Sigmoid colon (tissue), 7 donors: ENCODE results near the gene GON4L. TPM values are rescaled to one million over a fixed set of nuclear protein-coding genes. Genes with fewer than 3 reads are reported as not detected.

Experiments
- DNase-seq: peaks from one replicate; pipeline ENCODE4 v3.0.0-alpha.2; 2019
- H3K27ac ChIP-seq, 4 donors: fragments of 200-600 bp; sonication (generic); one replicate each; pipeline ENCODE4 v1.5.1; 2016 to 2019; ENCODE audit warnings: mild to moderate bottlenecking in 1 of 4
- H3K27me3 ChIP-seq, 3 donors: fragments of 200-600 bp; sonication (generic); one replicate each; pipeline ENCODE4 v1.5.1; 2019; ENCODE audit warnings: mild to moderate bottlenecking in 1 of 3
- H3K36me3 ChIP-seq, 4 donors: fragments of 200-600 bp; sonication (generic); one replicate each; pipeline ENCODE4 v1.5.1; 2016 to 2019
- H3K4me1 ChIP-seq, 4 donors: fragments of 200-600 bp; sonication (generic); one replicate each; pipeline ENCODE4 v1.5.1; 2017 to 2019
- H3K4me3 ChIP-seq, 4 donors: fragments of 200-600 bp; sonication (generic); one replicate each; pipeline ENCODE4 v1.5.1; 2017 to 2019; ENCODE audit warnings: mild to moderate bottlenecking in 2 of 4, moderate library complexity in 1 of 4
- H3K9me3 ChIP-seq, 4 donors: fragments of 200-600 bp in 3 of 4; sonication (generic) in 3 of 4; one replicate each; pipeline versions ENCODE4 v1.5.1 to v1.6.1; 2013 to 2019
- CTCF ChIP-seq, 4 experiments: fragments of 450-650 bp in 3 of 4; fragments of 200-600 bp in 1 of 4; IDR thresholded peaks; one replicate each; pipeline ENCODE4 v1.5.1; 2016 to 2019; ENCODE audit warnings: antibody characterized with exemption in 4 of 4, mild to moderate bottlenecking in 3 of 4, moderate library complexity in 2 of 4
- EP300 ChIP-seq, 4 donors: sonication (generic); formaldehyde crosslinking; IDR thresholded peaks; one replicate each; pipeline ENCODE4 v1.6.1; 2017; ENCODE audit warnings: antibody characterized with exemption in 4 of 4
- POLR2A ChIP-seq, 2 donors: fragments of 450-650 bp; IDR thresholded peaks; one replicate each; pipeline ENCODE4 v1.6.1; 2016; ENCODE audit warnings: antibody characterized with exemption in 2 of 2, mild to moderate bottlenecking in 2 of 2, moderate library complexity in 2 of 2
- POLR2AphosphoS5 ChIP-seq, 4 donors: sonication (generic); formaldehyde crosslinking; IDR thresholded peaks; one replicate each; pipeline ENCODE4 v1.6.1; 2017; ENCODE audit warnings: antibody characterized with exemption in 4 of 4
- WGBS, 2 donors: extraction: QIAGEN DNeasy Blood & Tissue Kit; methylation state at CpG; one replicate each; pipeline ENCODE4 v1.1.7; 2013; 5-methylcytosine and 5-hydroxymethylcytosine counted together
- intact Hi-C: fragments of 100-400 bp; cut with DNase I; formaldehyde crosslinking; loops from one replicate; pipeline ENCODE4 v1.15.1; 2023
- polyA plus RNA-seq, 3 donors: library from polyadenylated mRNA; stranded (reverse); fragments of 200-250 nt; gene quantifications; one replicate each; pipeline ENCODE4 v1.2.3, GENCODE V29; 2013
- total RNA-seq, 4 donors: library from RNA; depleted of rRNA; stranded (reverse); fragments of >200 nt; gene quantifications; one replicate each; pipeline ENCODE4 v1.1.0, GENCODE V29; 2016
- donor health status: healthy with polysubstance abuse.
- donor health status: Bipolar disorder and iron deficiency.
- donor health status: healthy.

GON4L gene
- total and polyA plus RNA-seq, 7 donors = 3.5 to 45.7 (median 25.7) TPM

- Histone ChIP-seq H3K27me3 (no peaks in the 10 kb centered on the region), H3K4me1 (no peaks in the 10 kb centered on the region), H3K4me3 (no peak overlapping the region), H3K9me3 (no peaks in the 10 kb centered on the region), H3K27ac (no peak overlapping the region), H3K36me3 (peaks cover 2 to 48% (median 6%) of the 10 kb centered on the region in 4 donors)
- WGBS, 2 donors = 92 to 93% methylated on average over 4 of the region's 4 CpGs
- DNase-seq = no peak
- TF ChIP-seq POLR2A (IDR thresholded peaks at IDR 0.05) (no peak), EP300 (IDR thresholded peaks at IDR 0.05) (no peak), CTCF (IDR thresholded peaks at IDR 0.05) (no peak), POLR2AphosphoS5 (IDR thresholded peaks at IDR 0.05) (no peak)
- intact Hi-C loops = no loop called here
Measured at GRCh38 chr1:155827450-155827849, 29.6 kb downstream of the GON4L start.

GRCh38 chr1:155816351-155816750 is 40.7 kb downstream of the GON4L start:
- Histone ChIP-seq H3K36me3 (peaks cover 27 to 94% (median 40%) of the 10 kb centered on the region in 4 donors), H3K9me3 (no peaks in the 10 kb centered on the region), H3K4me3 (no peak overlapping the region), H3K27me3 (no peaks in the 10 kb centered on the region), H3K4me1 (no peaks in the 10 kb centered on the region), H3K27ac (no peak overlapping the region)
- DNase-seq = no peak
- intact Hi-C loops = no loop called here
- WGBS, 2 donors = 86 to 96% methylated on average over 1 of the region's 1 CpG
- no peak for TF ChIP-seq POLR2AphosphoS5 (IDR thresholded peaks at IDR 0.05)

GRCh38 chr1:155813672-155814071 is 43.3 kb downstream of the GON4L start:
- intact Hi-C loops = no loop called here
- Histone ChIP-seq H3K36me3 (peaks cover 12 to 78% (median 31%) of the 10 kb centered on the region in 4 donors), H3K9me3 (no peaks in the 10 kb centered on the region), H3K4me1 (no peaks in the 10 kb centered on the region), H3K4me3 (no peak overlapping the region), H3K27me3 (no peaks in the 10 kb centered on the region), H3K27ac (no peak overlapping the region)
- TF ChIP-seq CTCF (IDR thresholded peaks at IDR 0.05) (no peak), POLR2AphosphoS5 (IDR thresholded peaks at IDR 0.05) (no peak), EP300 (IDR thresholded peaks at IDR 0.05) (no peak)
- DNase-seq = no peak
- 95 to 96% methylated on average over 3 of the region's 3 CpGs for WGBS, 2 donors

- TF ChIP-seq EP300 (IDR thresholded peaks at IDR 0.05) = no peak
- TF ChIP-seq CTCF (IDR thresholded peaks at IDR 0.05) = no peak
- no peak for TF ChIP-seq POLR2AphosphoS5 (IDR thresholded peaks at IDR 0.05)
- no peak for TF ChIP-seq POLR2A (IDR thresholded peaks at IDR 0.05)
- H3K36me3 ChIP-seq = peaks cover 5 to 71% (median 27%) of the 10 kb centered on the region in 4 donors
- no peaks in the 10 kb centered on the region for H3K27me3 ChIP-seq
- no peaks in the 10 kb centered on the region for H3K4me1 ChIP-seq
- intact Hi-C loops = no loop called here
- WGBS, 2 donors = 91 to 98% methylated on average over 1 of the region's 1 CpG
- no peak overlapping the region for H3K4me3 ChIP-seq
- DNase-seq = no peak
- no peaks in the 10 kb centered on the region for H3K9me3 ChIP-seq
- H3K27ac ChIP-seq = no peak overlapping the region
Measured at GRCh38 chr1:155812878-155813277, 44.1 kb downstream of the GON4L start.

- no peak for DNase-seq
- Histone ChIP-seq H3K36me3 (peaks cover 6 to 54% (median 30%) of the 10 kb centered on the region in 4 donors), H3K27ac (no peak overlapping the region), H3K27me3 (no peaks in the 10 kb centered on the region), H3K4me3 (no peak overlapping the region), H3K9me3 (no peaks in the 10 kb centered on the region), H3K4me1 (no peaks in the 10 kb centered on the region)
- TF ChIP-seq CTCF (IDR thresholded peaks at IDR 0.05) = no peak
- TF ChIP-seq POLR2AphosphoS5 (IDR thresholded peaks at IDR 0.05) = no peak
- no peak for TF ChIP-seq POLR2A (IDR thresholded peaks at IDR 0.05)
- no peak for TF ChIP-seq EP300 (IDR thresholded peaks at IDR 0.05)
- intact Hi-C loops = no loop called here
- 57 to 89% methylated on average over 1 of the region's 1 CpG for WGBS, 2 donors
Measured at GRCh38 chr1:155809088-155809487, 47.9 kb downstream of the GON4L start.
